HG03097 (cell line): Measurements from ENCODE around the gene ANKRD7.
A peak's percentile ranks its signal among the peaks of the same experiment; 100 is the strongest.

ENCODE experiments used
- ATAC-seq: cut with Tn5 transposase; IDR thresholded peaks from one replicate; pipeline ENCODE4 v1.9.1; 2021; ENCODE audit not compliant: unreplicated experiment, low FRiP score

ANKRD7 gene, protein sequence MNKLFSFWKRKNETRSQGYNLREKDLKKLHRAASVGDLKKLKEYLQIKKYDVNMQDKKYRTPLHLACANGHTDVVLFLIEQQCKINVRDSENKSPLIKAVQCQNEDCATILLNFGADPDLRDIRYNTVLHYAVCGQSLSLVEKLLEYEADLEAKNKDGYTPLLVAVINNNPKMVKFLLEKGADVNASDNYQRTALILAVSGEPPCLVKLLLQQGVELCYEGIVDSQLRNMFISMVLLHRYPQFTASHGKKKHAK

DNA sequence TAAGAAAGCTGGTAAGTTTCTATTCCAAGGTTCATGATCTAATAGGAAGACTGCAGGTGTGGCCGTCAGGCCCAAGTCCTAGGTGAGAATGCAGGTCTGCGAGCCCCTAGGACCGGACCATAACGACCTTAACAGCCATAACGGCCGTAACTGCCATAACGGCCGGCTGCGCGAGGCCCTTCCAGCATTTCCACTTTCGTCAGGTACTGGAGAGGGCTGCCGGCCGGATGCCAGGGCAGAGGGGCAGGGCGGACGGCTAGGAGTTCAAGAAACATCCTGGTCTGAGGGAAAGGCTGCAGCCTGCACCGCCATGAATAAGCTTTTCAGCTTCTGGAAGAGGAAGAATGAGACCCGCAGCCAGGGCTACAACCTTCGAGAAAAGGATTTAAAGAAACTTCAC is at the start of gene ANKRD7:
Gene ANKRD7 (plus strand): TSS at position 184 of the 400 bp plus-strand sequence. CDS start 127 bp downstream, at position 311.
- no peak for ATAC-seq

DNA sequence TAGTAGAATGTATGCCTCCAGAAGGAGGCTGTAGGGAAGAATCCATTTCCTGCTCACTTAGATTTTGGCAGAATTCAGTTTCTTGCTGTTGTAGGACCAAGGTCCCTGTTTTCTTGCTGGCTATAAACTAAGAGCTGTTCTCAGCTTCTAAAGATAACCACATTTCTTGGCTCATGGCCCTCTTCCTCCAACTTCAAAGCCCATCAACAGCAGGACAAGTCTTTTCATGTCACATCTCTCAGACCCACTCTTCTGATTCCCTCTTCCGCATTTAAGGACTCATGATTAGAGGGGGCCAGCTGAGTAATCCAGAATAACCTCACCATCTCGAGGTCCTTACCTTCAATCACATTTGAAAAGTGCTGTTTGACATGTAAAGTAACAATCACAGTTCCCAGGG is 48.8 kb upstream of the ANKRD7 start:
- no peak for ATAC-seq

DNA sequence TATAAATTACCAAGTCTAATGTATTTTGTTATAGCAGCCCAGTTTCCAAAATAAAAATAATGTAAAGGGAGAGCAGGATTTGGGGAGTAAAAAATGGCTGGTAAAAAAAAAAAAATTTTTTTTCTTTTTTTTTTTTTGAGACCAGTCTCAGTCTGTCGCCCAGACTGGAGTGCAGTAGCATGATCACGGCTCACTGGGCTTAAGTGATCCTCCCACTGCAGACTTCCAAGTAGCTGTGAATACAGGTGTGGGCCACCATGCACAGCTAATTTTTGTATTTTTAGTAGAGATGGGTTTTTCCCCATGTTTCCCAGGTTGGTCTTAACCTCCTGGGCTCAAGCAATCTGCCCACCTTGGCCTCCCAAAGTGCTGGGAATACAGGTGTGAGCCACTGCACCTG is 45.3 kb upstream of the ANKRD7 start:
- no peak for ATAC-seq

DNA sequence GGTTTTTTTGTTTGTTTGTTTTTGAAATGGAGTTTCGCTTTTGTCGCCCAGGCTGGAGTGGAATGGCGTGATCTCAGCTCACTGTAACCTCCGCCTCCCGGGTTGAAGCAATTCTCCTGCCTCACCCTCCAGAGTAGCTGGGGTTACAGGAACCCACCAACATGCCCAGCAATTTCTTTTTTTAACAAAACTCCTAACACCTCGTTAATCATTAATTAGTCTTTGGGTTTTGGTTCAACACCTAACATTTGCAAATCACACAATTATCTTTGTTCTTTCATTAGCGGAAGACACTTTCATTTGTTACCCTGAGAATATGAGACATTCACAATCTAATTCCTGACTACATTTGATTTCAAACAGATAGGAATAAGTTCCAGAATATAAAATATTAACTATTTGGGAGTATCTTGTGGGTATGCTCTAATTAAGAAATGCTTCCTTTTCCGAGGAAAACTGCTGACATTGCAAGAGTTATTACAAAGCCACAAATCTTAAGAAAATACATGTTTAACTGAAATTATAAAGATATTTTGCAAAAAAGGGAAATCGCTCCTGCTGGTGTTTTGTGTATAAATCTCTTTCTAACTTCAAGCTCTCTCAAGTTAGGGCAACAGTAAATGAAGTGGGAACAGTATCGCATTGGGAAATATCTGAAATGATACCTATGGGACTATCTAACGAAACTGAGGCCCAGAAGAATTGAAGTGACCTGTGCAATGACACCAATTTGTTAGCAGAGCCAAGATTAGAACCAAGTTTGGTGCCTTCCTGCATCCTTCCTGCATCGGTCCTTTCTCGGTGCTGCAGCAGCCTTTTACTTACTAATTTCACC is 41.7 kb upstream of the ANKRD7 start:
- ATAC-seq, result no peak

DNA sequence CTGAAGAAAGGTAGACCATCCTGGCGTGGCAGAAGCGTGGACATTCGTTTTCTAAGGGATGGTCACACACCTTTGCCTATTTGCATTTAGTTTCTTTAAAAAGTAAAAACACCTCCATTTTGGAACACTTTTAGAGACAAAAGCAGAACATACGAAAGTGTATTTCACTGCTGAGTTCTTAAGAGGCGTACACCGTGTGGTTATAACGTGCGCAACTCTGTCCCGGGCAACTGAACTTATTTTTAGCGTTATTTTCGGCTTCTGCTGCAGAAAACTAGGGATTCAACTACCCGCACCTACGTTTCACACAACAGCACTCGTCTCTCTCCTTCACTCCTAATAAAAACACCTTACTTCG is 41.1 kb upstream of the ANKRD7 start:
- peak; percentile 2 for ATAC-seq

DNA sequence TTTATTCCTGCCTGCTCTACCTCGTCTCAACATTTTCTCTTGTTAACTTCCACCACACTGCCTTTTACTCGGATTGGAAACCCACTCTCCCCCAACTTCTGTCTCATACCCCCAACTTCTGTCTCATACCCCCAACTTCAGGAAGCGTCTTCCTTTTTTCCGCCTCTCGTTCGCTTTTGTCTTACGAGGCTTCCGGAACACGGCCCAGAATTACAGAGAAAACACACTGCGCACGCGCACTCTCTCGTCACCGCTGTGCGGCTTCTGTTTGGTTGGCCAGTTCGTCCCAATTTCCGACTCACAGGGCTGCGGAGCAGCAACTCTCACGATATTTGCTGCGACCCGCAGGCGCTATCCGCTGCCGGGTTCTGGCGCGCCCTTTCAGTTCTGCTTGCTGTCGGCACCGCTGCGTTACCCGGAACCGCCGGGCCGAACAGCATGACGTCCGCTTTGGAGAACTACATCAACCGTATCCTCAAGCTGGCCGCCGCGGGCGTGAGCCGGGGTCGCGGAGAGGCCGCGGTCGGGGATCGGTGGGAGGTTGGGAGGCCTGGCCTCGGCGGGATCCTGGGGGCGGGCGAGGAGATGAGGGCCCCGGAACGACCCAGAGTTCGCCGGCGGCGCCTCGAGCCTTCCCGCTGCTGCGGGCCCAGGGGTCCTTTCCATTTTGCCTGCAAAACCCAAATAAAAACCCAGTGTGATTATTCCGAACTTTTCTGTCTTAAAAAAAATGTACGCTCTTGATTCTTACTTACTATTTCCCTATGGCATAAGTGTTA is 40.5 kb upstream of the ANKRD7 start, which contains the start of gene LSM8:
Gene LSM8 (plus strand): TSS at position 379 of the 779 bp plus-strand sequence. CDS start 60 bp downstream, at position 439.
- peak; percentile 99 for ATAC-seq

DNA sequence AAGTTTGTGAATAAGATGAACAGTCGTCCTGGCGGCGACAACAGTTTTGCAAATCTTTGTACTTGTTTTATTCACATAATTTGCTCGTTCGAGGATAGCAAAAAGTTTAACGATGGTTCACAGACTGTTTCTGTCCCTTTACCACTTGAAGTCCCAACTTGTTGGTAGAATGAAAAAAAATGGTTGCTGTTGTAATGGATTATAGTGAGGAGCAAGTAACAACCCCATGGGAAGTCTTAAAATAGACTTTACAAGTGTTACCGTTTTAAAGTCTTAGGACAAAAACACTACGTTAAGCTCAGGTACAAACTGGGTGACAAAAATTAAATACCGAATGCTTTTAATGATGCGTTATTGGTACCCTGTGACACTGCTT is 40.0 kb upstream of the ANKRD7 start:
- no peak for ATAC-seq

DNA sequence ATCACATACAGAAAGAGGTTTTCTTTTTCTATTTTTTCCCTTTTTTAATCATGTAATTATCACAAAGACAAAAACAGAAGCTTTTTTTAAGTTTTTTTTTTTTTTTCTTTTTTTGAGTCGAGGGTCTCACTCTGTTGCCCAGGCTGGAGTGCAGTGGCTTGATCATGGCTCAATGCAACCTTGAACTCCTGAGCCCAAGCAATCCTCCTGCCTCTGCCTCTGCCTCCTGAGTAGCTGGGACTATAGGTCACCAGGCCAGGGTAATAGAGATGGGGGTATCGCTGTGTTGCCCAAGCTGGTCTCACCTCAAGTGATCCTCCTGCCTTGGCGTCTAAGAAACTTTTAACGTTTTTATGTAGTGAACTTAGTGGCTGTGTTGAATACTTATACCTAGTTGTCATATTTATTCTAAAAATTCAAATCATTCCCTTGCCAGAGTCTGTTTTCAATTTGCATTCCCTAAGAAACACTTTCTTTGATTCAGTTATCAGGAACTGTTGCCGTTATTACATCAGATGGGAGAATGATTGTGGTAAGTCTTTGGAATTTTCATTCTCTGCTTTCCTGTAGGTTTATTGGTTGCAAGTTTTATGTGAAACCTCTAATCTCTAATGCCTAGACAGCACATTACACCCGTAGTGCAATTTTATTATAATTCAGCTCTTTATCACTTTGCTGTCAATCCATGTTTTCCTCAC is 39.2 kb upstream of the ANKRD7 start:
- no peak for ATAC-seq

DNA sequence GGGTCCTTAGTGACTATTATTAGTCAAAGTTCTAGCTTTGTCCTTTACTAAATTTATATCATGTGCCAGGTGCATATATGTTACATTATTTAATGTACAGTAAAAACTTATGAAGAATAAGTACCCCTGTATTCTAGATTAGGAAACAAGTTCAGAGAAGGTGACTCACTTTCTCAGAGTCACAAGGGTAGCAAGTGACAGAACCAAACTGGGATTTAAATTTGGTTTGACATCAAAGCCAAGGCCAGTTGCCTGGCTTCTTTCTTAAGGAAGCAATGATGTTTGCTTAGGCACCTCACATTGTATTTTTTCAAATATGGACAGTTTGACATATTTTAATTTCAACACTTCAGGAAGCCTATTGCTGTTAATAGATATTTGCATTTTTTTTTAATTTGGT is 38.0 kb upstream of the ANKRD7 start:
- ATAC-seq, result no peak

DNA sequence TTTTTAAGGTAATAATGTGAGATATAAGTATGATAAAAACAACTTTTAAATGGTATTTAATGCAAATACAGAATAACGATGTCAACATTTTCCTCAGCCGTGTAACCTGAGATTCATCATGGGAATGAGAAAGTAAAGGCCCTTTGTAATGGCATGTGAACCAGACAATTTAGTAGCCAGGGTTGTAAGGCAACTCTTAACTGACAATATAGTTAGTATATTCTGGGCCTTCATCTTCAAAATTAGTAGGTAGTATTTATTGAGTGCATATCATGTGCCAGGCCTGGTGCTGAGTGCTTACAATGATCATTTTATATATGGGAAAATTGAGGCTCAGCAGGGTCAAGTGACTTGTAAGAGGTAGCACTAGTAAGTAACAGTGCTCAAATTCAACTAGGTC is 29.9 kb upstream of the ANKRD7 start:
- no peak for ATAC-seq

DNA sequence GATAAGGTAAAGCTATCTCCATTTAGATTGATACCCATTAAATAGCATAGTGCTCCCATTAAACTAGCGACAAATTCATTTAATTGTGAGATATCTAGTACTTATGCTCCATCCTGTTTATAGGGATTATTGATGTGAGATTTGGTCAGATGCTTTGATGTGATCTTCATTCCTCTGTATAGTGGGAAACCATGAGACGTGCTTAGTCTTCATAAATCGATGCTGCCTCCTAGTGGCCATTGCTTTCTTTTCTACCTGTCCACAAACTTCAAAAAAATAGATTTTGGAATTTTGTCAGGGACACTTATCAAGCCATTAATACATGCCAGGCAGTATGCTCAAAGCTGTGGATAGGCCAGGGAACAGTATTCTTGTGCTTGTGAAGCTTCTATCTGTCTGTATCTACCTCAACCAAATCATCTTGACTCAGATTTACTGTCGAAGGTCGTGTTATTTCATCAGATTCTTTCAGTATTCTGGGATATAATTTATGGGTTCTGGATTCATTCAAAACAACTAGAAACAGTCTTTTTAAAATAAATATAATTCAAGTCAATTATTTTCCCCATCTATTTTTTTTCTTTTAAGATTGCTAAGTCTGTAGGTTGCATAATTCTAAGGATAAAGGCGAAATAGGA is 28.5 kb upstream of the ANKRD7 start:
- no peak for ATAC-seq

DNA sequence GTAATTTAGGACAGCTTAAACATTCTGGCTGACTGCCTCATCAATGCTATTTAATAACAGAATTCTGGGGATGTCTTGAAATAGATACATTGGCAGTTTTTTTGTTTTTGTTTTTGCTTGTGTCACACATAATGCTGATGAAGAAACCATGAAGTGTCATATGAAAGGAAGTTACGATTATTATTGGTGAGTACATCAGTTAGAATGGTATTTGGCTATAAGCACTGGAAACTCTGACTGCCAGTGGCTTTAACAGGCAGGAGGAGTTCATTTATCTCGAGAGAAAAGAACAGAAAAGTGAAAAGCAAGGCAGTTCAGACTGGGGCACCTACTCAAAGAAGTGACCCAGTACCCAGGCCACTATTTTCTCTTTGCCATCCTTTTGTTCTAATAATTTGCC is 22.4 kb upstream of the ANKRD7 start:
- ATAC-seq, result no peak

DNA sequence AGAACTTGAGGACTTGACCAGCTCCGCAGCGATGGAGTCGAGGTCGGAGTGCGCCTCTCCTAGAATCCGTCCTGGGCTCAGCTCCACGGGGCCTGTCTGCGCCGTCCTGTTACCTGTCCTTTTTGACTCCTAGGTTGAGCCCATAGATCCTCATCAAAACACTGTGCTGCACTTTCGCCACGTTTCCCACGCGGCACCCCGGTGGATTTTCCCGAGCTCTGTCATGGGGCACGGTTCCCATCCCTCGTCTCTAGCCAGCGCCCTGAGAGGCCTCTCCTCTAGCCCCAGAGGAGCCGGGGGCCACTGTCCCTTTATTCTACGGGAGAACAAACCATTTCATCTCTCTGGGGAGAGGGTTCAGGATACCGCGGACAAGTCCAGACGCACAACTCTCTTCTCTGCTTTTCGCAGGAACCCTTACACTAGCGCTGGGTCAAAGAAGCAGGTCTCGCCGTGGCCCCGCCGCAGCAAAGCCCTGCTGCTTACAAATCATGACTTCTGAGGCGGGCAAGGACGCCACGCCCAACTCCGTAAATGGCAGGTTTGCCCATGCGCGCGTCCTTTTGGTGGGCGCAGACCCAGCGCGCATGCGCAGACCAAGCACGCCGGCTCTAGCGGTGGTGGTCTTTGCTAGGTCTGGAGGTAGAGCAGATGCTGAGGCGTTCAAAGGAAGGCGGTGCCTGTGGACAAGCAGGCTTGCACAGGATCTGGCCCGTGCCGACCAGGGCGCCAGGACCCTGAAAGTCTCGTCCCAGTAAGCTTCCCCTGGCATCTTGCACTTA is 10.3 kb upstream of the ANKRD7 start:
- peak; percentile 93 for ATAC-seq

DNA sequence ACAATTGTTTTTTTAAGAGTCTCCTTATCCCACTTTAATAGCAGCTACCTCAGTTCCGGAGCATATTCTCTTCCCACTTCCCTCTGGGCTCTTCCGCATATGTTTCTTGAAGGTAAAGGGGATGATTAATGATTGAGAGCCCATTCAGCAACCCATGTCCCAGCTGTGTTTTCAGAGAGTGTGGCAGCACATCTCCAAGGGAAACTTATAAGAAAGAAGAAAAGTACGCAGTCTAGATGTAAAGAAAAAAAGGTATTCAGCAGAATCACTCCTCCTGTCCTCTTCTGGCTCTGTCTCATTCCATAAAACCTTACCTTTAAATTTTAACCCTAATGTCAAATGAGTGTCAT is 9.7 kb upstream of the ANKRD7 start:
- ATAC-seq, result peak; percentile 14

DNA sequence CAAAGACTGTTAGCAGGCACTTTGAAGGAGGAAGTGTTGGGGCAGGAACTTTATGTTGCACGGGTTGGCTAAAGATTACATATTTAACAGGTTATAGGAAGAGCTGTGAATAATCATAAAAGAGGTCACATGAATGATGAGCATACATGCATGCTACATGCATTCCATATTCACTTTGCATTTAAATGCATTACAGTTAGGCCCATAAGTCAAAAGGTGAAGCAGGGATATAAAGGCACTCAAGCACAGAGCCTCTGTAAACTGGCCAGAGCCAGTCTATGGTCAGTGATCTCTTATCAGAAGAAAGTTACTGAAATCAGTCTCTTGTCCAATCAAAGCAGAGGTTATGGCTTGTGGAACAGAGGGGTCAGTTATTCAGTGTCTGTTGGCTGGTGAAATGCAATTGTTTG is 7.3 kb upstream of the ANKRD7 start:
- no peak for ATAC-seq

DNA sequence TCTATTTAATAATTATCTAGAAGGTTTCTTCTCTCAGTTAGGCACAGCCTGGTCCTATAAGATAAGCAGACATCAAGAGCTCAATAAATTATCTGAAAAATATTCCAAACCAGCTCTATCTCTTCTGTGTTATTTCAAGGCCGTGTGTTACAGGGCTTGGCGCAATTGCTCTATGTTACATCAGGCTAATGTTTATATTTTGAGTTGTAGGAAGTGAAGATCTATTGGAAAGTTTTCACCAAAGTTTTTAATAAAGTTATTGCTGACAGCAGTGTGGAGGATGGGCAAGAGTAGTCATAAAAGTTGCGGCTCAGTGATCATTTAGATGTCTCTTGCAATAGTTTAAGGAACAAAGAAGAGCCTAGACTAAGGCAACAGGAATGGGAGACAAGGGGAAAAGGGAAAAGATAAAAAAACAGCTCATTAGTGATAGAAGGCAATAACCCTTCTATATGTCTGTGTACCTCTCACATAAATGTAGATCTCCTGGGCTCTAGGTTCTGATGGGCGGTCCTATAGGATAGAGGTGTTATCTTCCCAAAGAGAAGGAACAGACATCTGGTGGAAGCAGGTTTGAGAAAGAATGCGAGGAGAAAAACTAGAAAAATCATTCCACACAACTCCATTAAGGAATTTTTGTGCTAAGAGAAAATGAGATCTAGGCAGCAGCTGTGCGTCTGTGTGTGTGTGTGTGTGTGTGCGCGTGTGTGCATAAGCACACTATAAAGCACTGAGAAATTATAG is 5.9 kb upstream of the ANKRD7 start:
- no peak for ATAC-seq

DNA sequence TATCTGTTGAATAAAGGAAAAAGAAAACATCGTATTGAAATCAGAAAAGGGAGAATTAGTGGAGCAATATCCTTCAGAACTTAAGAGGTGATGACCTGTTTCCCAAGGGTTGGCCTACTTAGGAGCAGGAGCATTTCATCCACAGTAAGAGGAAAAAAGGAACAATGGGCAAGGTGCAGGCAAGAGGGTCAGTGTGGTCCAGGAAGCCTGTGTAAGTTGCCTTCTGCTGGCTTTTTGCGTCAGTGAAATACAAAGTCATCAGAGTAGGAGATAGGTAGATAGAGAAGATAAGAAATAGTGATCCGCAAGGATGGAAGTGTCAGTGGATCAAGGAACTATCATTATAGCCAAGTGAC is 5.4 kb upstream of the ANKRD7 start:
- no peak for ATAC-seq

DNA sequence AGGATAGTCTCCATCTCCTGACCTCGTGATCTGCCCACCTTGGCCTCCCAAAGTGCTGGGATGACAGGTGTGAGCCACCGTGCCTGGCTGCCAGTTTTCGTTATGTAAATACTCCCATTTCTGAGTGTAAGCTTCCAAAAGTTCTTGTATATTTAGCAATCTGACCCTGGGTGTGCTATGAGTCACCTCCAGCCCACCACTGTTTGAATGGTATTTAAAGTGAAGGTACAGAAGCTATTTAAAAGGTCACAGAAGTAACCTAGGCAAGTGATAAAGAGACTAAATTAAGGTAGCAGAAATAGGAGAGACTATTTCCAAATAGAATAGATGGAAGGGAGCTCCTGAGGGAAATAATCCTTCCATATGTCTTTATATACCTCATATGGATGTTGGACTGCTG is 3.9 kb upstream of the ANKRD7 start:
- ATAC-seq, result no peak

DNA sequence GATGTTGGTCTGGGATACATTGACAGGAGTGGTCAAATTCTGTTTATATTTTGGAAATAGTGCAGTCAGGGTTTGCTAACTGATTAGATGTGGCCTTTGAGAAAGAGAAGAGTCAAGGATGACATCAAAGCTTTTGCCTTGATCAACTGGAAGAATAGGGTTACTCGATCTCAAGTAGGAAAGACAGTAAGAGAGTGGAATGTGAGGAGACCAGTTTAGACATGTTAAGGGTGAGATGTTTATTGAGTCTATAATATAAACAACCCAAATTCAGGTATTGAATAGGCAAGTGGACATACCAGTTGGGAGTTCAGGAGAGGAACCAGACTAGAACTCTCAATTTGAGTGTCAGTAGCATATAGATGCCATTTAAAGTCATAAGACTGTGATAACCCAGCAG is 1.9 kb upstream of the ANKRD7 start:
- ATAC-seq, result no peak
